M059J (cell line): ENCODE measurements around the gene RALA. TPM values are rescaled to one million over a fixed set of nuclear protein-coding genes. Genes with fewer than 3 reads are reported as not detected.
"Not testable (repeated sequence)": the region's sequence is repeated elsewhere in the genome, so short reads cannot be mapped to it uniquely, and the experiment has no call there.

Experiments
- DNase-seq: peaks from one replicate; pipeline ENCODE4 v3.0.0-alpha.2; 2012; ENCODE audit warnings: low read depth
- total RNA-seq: library from RNA; depleted of rRNA; stranded (reverse); fragments of >200 nt; shearing (Covaris generic); gene quantifications from 2 replicates; pipeline ENCODE4 v1.2.3, GENCODE V29; 2014

RALA gene
- total RNA-seq, 1 experiment from 2014 or later, result 15.1 TPM

GRCh38 chr7:39645482-39646407 lies 22.4 kb downstream of the RALA start:
- no peak for DNase-seq

- DNase-seq, result no peak
Measured at GRCh38 chr7:39647816-39648215, 24.4 kb downstream of the RALA start.

GRCh38 chr7:39650676-39651075 lies 27.3 kb downstream of the RALA start:
- peak; percentile 78 for DNase-seq

- peak; percentile 62 for DNase-seq
Measured at GRCh38 chr7:39651265-39651664, 27.9 kb downstream of the RALA start.

- DNase-seq, result no peak
Measured at GRCh38 chr7:39656415-39656814, 33.0 kb downstream of the RALA start.

- DNase-seq, result no peak
Measured at GRCh38 chr7:39659356-39660013, 36.1 kb downstream of the RALA start.

GRCh38 chr7:39661960-39662359 lies 38.6 kb downstream of the RALA start:
- DNase-seq, result no peak

GRCh38 chr7:39663263-39663662 lies 39.9 kb downstream of the RALA start:
- DNase-seq, result no peak

GRCh38 chr7:39664057-39664456 lies 40.7 kb downstream of the RALA start:
- no peak for DNase-seq

GRCh38 chr7:39664585-39664984 lies 41.2 kb downstream of the RALA start:
- DNase-seq, result no peak

GRCh38 chr7:39666562-39666961 lies 43.2 kb downstream of the RALA start:
- no peak for DNase-seq

- DNase-seq, result no peak
Measured at GRCh38 chr7:39667341-39667923, 44.1 kb downstream of the RALA start.

- DNase-seq, result not testable (repeated sequence)
Measured at GRCh38 chr7:39668280-39668679, 44.9 kb downstream of the RALA start.

GRCh38 chr7:39670052-39670451 lies 46.7 kb downstream of the RALA start:
- no peak for DNase-seq

GRCh38 chr7:39670934-39671333 lies 47.6 kb downstream of the RALA start:
- DNase-seq, result no peak

GRCh38 chr7:39672176-39672575 lies 48.8 kb downstream of the RALA start:
- DNase-seq, result peak; percentile 14

- DNase-seq, result no peak
Measured at GRCh38 chr7:39673868-39674267, 50.5 kb downstream of the RALA start.

GRCh38 chr7:39674406-39674805 lies 51.0 kb downstream of the RALA start:
- no peak for DNase-seq

GRCh38 chr7:39676346-39676745 lies 53.0 kb downstream of the RALA start:
- DNase-seq, result no peak

GRCh38 chr7:39678930-39679709 lies 55.7 kb downstream of the RALA start:
- no peak for DNase-seq

- DNase-seq, result not testable (repeated sequence)
Measured at GRCh38 chr7:39679874-39680273, 56.5 kb downstream of the RALA start.

- DNase-seq, result no peak
Measured at GRCh38 chr7:39681887-39682441, 58.6 kb downstream of the RALA start.
